Measurements from ENCODE around the gene CSPG4. TPM values are rescaled to one million over a fixed set of nuclear protein-coding genes. Genes with fewer than 3 reads are reported as not detected.

CSPG4 gene
- total RNA-seq, 4 donors from 2014 or later = 11.2 to 60.9 (median 31.3) TPM

DNA sequence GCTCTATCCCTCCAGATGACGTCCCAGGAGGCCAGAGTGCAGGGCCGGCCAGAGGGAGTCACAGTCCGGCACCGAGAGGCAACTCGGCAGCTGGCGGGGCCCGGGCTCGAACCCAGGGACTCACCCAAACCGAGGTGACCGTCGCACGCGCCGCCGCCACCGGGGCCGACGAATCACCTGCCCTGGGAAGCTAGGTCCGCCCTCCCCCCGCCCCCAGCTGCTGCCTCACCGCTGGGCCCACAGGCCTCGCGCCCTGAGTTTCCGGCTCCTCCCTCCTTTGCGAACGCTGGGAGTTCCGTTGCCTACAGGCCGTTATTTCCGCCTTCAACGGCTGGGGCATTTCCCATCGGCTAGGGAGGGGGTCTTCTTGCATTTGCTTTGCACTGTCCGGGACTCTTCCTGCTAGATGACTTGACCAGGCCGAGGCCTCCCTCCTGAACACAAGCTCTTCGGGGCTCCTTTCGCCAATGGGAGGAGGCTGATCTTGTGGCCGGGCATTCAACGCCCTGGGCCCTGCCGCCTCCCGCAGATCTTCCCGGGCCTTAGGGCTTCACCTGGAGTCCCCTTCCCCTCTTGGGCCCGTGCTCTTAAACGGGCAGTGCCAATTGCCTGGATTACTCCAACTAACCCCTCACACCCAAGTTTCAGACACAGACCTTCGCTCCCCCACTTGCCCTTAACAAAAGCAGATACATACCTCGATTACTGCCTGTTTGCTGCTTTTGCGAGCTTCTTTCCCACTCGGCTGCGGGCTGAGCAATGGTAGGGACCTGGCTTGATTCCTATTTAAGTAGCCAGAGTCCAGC lies 86.9 kb downstream of the CSPG4 start, which contains the start of gene SNUPN:
Gene SNUPN, minus strand, starts transcription at position 184 of the 806 bp plus-strand sequence. CDS start 4,674 bp downstream, outside the sequence.
- TF ChIP-seq EP300 (IDR thresholded peaks at IDR 0.05; ENCODE audit: low read depth) (no peak), POLR2A (IDR thresholded peaks at IDR 0.05) (no peak), POLR2AphosphoS5 (IDR thresholded peaks at IDR 0.05) (peak; percentile 61 to 73 (median 67))
- TF ChIP-seq, protein P1, sequence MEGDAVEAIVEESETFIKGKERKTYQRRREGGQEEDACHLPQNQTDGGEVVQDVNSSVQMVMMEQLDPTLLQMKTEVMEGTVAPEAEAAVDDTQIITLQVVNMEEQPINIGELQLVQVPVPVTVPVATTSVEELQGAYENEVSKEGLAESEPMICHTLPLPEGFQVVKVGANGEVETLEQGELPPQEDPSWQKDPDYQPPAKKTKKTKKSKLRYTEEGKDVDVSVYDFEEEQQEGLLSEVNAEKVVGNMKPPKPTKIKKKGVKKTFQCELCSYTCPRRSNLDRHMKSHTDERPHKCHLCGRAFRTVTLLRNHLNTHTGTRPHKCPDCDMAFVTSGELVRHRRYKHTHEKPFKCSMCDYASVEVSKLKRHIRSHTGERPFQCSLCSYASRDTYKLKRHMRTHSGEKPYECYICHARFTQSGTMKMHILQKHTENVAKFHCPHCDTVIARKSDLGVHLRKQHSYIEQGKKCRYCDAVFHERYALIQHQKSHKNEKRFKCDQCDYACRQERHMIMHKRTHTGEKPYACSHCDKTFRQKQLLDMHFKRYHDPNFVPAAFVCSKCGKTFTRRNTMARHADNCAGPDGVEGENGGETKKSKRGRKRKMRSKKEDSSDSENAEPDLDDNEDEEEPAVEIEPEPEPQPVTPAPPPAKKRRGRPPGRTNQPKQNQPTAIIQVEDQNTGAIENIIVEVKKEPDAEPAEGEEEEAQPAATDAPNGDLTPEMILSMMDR (IDR thresholded peaks at IDR 0.05) = no peak
- intact Hi-C loops (cut with DNase I; ENCODE audit: low total_unique reads) = loop anchor here (5.0 kb wide), 1 partner anchor 107 kb away; no protein-coding TSS in a partner anchor

More for the DNA sequence above, 86.9 kb downstream of the CSPG4 start, which contains the start of gene SNUPN:
- peaks cover 7 to 28% (median 14%) of the 10 kb centered on the region in 4 donors for H3K4me1 ChIP-seq
- H3K36me3 ChIP-seq = no peaks in the 10 kb centered on the region
- 0 to 2% methylated on average over 2 to 31 of the region's 47 CpGs for WGBS, 2 donors (ENCODE audit: low coverage in 1 of 2)
- no peaks in the 10 kb centered on the region for H3K9me3 ChIP-seq
- peak within 1 kb of the TSS; percentile 70 to 95 (median 93) for H3K4me3 ChIP-seq
- H3K27me3 ChIP-seq = no peaks in the 10 kb centered on the region
- DNase-seq = peak; percentile 96
- H3K27ac ChIP-seq = peak within 1 kb of the TSS; percentile 95 to 98 (median 97)
- in situ Hi-C loops (cut with MboI; ENCODE audit: low pct_ligation_motif_present in 1 of 4, low pct_unique_long_range_greater_than_20kb in 1 of 4, low sequenced_read_pairs in 3 of 4) = loop anchor here in 3 of 4 donors (25.0 kb wide), 1 partner anchor 263 kb away; the partner anchor contains the start of gene MAN2C1 (in 3 of the 3)

Other genes starting within 250 kb of the CSPG4 start
- gene PTPN9, start 133.5 kb downstream of the CSPG4 start, total RNA-seq = 10 to 100 TPM; 16.5 to 36.3 (median 29.6) TPM
- 10 to 100 TPM in 3 of 4 donors, 1 to 10 TPM in 1; 9.4 to 29.5 (median 23.2) TPM for gene SNUPN, start 87.1 kb downstream of the CSPG4 start, total RNA-seq
- 100 to 1,000 TPM in 2 of 4 donors, 10 to 100 TPM in 2; 37.2 to 131 (median 108) TPM for gene IMP3, start 72.6 kb downstream of the CSPG4 start, total RNA-seq
- 10 to 100 TPM; 26.5 to 52.0 (median 36.5) TPM for gene SNX33, start 64.9 kb downstream of the CSPG4 start, total RNA-seq
- 10 to 100 TPM; 21.2 to 53.7 (median 26.9) TPM for gene UBE2Q2, start 130.6 kb upstream of the CSPG4 start, total RNA-seq
- 10 to 100 TPM in 3 of 4 donors, 1 to 10 TPM in 1; 8.0 to 26.9 (median 18.5) TPM for gene FBXO22, start 191.0 kb upstream of the CSPG4 start, total RNA-seq